Stimulated activated CD4-positive, alpha-beta T cell treated with anti-CD3 and anti-CD28 coated beads, Interleukin-15, amount 100 ng/mL, for 24 hours (primary cell): ENCODE data around the gene EIF2A.
"Not testable (repeated sequence)": the region's sequence is repeated elsewhere in the genome, so short reads cannot be mapped to it uniquely, and the experiment has no call there.

Experiments
- DNase-seq: peaks from one replicate; pipeline ENCODE4 v3.0.0-alpha.2; 2020

The EIF2A gene

GRCh38 chr3:150544041-150544440 lies 2.5 kb upstream of the EIF2A start:
- no peak for DNase-seq

GRCh38 chr3:150544726-150545125 lies 1.9 kb upstream of the EIF2A start:
- no peak for DNase-seq

- DNase-seq: peak; percentile 54
Measured at GRCh38 chr3:150545419-150546225, 965 bp upstream of the EIF2A start.

- no peak for DNase-seq
Measured at GRCh38 chr3:150547045-150547741, 606 bp downstream of the EIF2A start.

- DNase-seq: no peak
Measured at GRCh38 chr3:150555859-150556436, 9.4 kb downstream of the EIF2A start.

- no peak for DNase-seq
Measured at GRCh38 chr3:150556792-150557191, 10.2 kb downstream of the EIF2A start.

GRCh38 chr3:150557725-150558124 lies 11.1 kb downstream of the EIF2A start:
- DNase-seq: no peak

GRCh38 chr3:150564243-150564642 lies 17.7 kb downstream of the EIF2A start:
- no peak for DNase-seq

- no peak for DNase-seq
Measured at GRCh38 chr3:150567328-150567727, 20.7 kb downstream of the EIF2A start.

- DNase-seq: no peak
Measured at GRCh38 chr3:150577855-150578254, 31.3 kb downstream of the EIF2A start.

GRCh38 chr3:150581174-150581573 lies 34.6 kb downstream of the EIF2A start:
- no peak for DNase-seq

GRCh38 chr3:150582620-150583019 lies 36.0 kb downstream of the EIF2A start:
- no peak for DNase-seq

- no peak for DNase-seq
Measured at GRCh38 chr3:150583028-150583427, 36.4 kb downstream of the EIF2A start.

GRCh38 chr3:150588027-150588830 lies 41.6 kb downstream of the EIF2A start:
- no peak for DNase-seq

GRCh38 chr3:150589759-150590158 lies 43.2 kb downstream of the EIF2A start:
- no peak for DNase-seq

GRCh38 chr3:150594150-150594549 lies 47.6 kb downstream of the EIF2A start:
- no peak for DNase-seq

GRCh38 chr3:150597646-150598045 lies 51.1 kb downstream of the EIF2A start:
- DNase-seq: no peak

GRCh38 chr3:150599611-150600297 lies 53.2 kb downstream of the EIF2A start:
- DNase-seq: no peak

- not testable (repeated sequence) for DNase-seq
Measured at GRCh38 chr3:150600647-150601530, 54.3 kb downstream of the EIF2A start.

- no peak for DNase-seq
Measured at GRCh38 chr3:150602426-150603152, 56.0 kb downstream of the EIF2A start.
